Right lobe of liver (tissue), 6 donors: ENCODE results near the gene ACTRT2. TPM values are rescaled to one million over a fixed set of nuclear protein-coding genes. Genes with fewer than 3 reads are reported as not detected.

ENCODE experiments used
- ATAC-seq, 4 donors: fragments of 200-7000 bp; cut with Tn5 transposase; one replicate each; pipeline ENCODE4 v1.9.1; 2020; ENCODE audit warnings: mild to moderate bottlenecking in 4 of 4, moderate library complexity in 4 of 4
- DNase-seq, 3 donors: peaks; one replicate each; pipeline ENCODE4 v3.0.0-alpha.2; 2020
- H3K27ac ChIP-seq, 3 donors: fragments of 200-600 bp; one replicate each; pipeline ENCODE4 v1.8.0; 2022
- H3K27me3 ChIP-seq, 2 donors: fragments of 200-600 bp; one replicate each; pipeline ENCODE4 v1.8.0; 2022
- H3K36me3 ChIP-seq, 4 donors: fragments of 200-600 bp; sonication (generic) in 1 of 4; one replicate each; pipeline versions ENCODE4 v1.5.1 to v1.8.0; 2017 to 2022; ENCODE audit warnings: control low read depth in 1 of 4
- H3K4me1 ChIP-seq, 4 donors: fragments of 200-600 bp; sonication (generic) in 1 of 4; one replicate each; pipeline versions ENCODE4 v1.5.1 to v1.8.0; 2017 to 2022; ENCODE audit warnings: control low read depth in 1 of 4
- H3K4me3 ChIP-seq, 3 donors: fragments of 200-600 bp; one replicate each; pipeline ENCODE4 v1.8.0; 2022
- H3K9me3 ChIP-seq, 4 donors: fragments of 200-600 bp; sonication (generic) in 1 of 4; one replicate each; pipeline versions ENCODE4 v1.5.1 to v1.8.0; 2017 to 2022; ENCODE audit warnings: control low read depth in 1 of 4
- CTCF ChIP-seq, 4 donors: fragments of 200-600 bp in 3 of 4; fragments of 450-650 bp in 1 of 4; IDR thresholded peaks; one replicate each; pipeline versions ENCODE4 v1.5.1 to v1.8.0; 2016 to 2022; ENCODE audit warnings: antibody characterized with exemption in 4 of 4, mild to moderate bottlenecking in 2 of 4
- POLR2A ChIP-seq: fragments of 450-650 bp; IDR thresholded peaks from one replicate; pipeline ENCODE4 v1.6.1; 2017; ENCODE audit warnings: antibody characterized with exemption, mild to moderate bottlenecking
- WGBS: methylation state at CpG from one replicate; pipeline ENCODE4 v1.1.6; 2018; ENCODE audit warnings: low coverage, low lambda C conversion rate; ENCODE audit not compliant: insufficient coverage; ENCODE audit errors: missing lambda C conversion rate; 5-methylcytosine and 5-hydroxymethylcytosine counted together
- intact Hi-C, 2 donors: fragments of 100-400 bp; cut with DNase I; formaldehyde crosslinking; loops; one replicate each; pipeline versions ENCODE4 v1.11.2 to v1.14.1; 2022
- total RNA-seq, 6 experiments: library from RNA; depleted of rRNA in 2 of 6; stranded (reverse); fragments of >200 nt in 2 of 6; fragmentation: NEBNext Ultra II Directional in 3 of 6; extraction: Animal tissue kit (Norgen Biotek cat#: 25700) in 3 of 6; gene quantifications; one replicate each; pipeline versions ENCODE4 v1.1.0 to v1.2.4, GENCODE V29; 2016 to 2023
- donor health status: DM: no; HTN: yes; CAD: no.
- donor health status: DM: no; HTN: no; CAD: no.
- donor health status: DM: no; HTN: no; CAD: no.
- donor health status: DM: no; HTN: yes; CAD: no.
- donor health status: DM: no; HTN: yes; CAD: no.

Gene ACTRT2
- total RNA-seq, 6 experiments from 2014 or later: not detected

DNA sequence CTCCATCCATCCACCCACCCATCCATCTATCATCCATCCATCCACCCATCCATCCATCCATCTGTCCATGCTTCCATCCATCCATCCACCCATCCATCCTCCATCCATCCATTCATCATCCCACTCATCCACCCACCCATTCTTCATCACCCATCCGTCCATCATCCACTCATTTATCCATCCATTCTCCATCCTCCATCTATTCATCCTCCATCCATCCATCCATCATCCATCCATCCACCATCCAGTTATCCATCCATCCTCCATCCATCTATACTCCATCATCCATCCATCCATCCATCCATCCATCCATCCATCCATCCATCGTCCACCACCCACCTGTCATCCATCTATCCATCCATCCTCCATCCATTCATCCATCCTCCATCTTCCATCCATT, 32.1 kb upstream of the ACTRT2 start:
- intact Hi-C loops: no loop called here
- peak in 1 of 3 donors; percentile 5 for DNase-seq
- Histone ChIP-seq H3K9me3 (no peaks in the 10 kb centered on the region), H3K27ac (no peak overlapping the region), H3K4me3 (no peak overlapping the region), H3K27me3 (no peaks in the 10 kb centered on the region), H3K4me1 (no peaks in the 10 kb centered on the region), H3K36me3 (no peaks in the 10 kb centered on the region)
- ATAC-seq: no peak
- no peak for TF ChIP-seq POLR2A
- no peak for TF ChIP-seq CTCF (IDR thresholded peaks at IDR 0.05)
- WGBS: 64% methylated on average over 2 of the region's 2 CpGs

- intact Hi-C loops: no loop called here
- WGBS: 80% methylated on average over 1 of the region's 7 CpGs
Measured at GRCh38 chr1:2989976-2990375, 31.3 kb upstream of the ACTRT2 start.

DNA sequence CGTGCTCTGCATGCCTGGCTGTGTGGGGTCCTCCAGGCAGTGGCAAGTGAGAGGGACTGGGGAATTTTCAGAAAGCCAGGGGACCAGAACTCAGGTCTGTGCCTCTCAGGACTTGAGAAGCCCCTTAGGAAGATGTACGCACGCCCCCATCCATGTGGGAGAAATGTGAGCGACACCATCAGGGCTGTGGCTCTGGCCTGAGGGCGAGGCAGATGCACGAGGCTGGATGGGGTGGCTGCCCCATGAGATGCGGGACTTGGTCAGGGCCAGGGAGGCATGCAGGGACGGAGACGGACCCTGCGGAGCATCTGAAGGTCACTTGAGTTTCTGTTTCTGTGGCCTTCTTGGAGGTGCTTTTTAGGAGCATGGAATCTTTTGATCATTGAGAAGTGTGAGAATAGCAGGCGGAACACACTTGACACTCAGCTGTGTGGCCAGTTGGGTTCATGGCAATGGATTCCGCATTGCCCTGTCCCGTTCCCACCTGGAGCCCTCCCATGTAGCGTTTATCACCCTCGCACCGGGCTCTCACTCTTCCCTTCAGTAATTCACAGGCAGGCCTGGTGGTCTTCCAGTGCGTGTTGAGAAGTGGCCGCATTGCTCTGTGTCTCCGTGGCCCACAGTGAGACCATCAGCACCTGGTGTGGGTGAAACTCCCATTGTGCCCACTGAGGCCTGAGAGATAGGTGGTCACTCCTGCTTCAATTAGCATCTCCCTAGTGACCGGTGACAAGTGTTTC, 30.7 kb upstream of the ACTRT2 start:
- Histone ChIP-seq H3K27ac (no peak overlapping the region), H3K4me1 (no peaks in the 10 kb centered on the region), H3K36me3 (no peaks in the 10 kb centered on the region), H3K27me3 (no peaks in the 10 kb centered on the region), H3K4me3 (no peak overlapping the region), H3K9me3 (peaks cover 0 to 2% (median 0%) of the 10 kb centered on the region in 4 donors)
- intact Hi-C loops: no loop called here
- WGBS: 55% methylated on average over 10 of the region's 20 CpGs
- ATAC-seq: no peak
- no peak for TF ChIP-seq CTCF (IDR thresholded peaks at IDR 0.05)
- DNase-seq: no peak

More at GRCh38 chr1:2989976-2990375, 31.3 kb upstream of the ACTRT2 start:
- H3K4me1 ChIP-seq: no peaks in the 10 kb centered on the region
- TF ChIP-seq POLR2A: no peak
- no peak for TF ChIP-seq CTCF (IDR thresholded peaks at IDR 0.05)
- no peak overlapping the region for H3K4me3 ChIP-seq
- ATAC-seq (peak in 1 of 4 donors; percentile 11), DNase-seq (peak in 1 of 3 donors; percentile 34)
- H3K27me3 ChIP-seq: no peaks in the 10 kb centered on the region
- H3K9me3 ChIP-seq: peaks cover 0 to 2% (median 0%) of the 10 kb centered on the region in 4 donors
- no peak overlapping the region for H3K27ac ChIP-seq
- H3K36me3 ChIP-seq: no peaks in the 10 kb centered on the region

- 72% methylated on average over 15 of the region's 18 CpGs for WGBS
- no peak for ATAC-seq
- TF ChIP-seq CTCF (IDR thresholded peaks at IDR 0.05) (no peak), POLR2A (no peak)
- Histone ChIP-seq H3K4me3 (no peak overlapping the region), H3K9me3 (peaks cover 0 to 2% (median 0%) of the 10 kb centered on the region in 4 donors), H3K4me1 (no peaks in the 10 kb centered on the region), H3K27ac (no peak overlapping the region), H3K27me3 (no peaks in the 10 kb centered on the region), H3K36me3 (no peaks in the 10 kb centered on the region)
- no peak for DNase-seq
- intact Hi-C loops: no loop called here
Measured at GRCh38 chr1:2991753-2992495, 29.3 kb upstream of the ACTRT2 start.
